Right lobe of liver (tissue), 4 donors: ENCODE data around the gene GSTA4.

Experiments used
- POLR2A ChIP-seq: fragments of 450-650 bp; IDR thresholded peaks from one replicate; pipeline ENCODE4 v1.6.1; 2017; ENCODE audit warnings: antibody characterized with exemption, mild to moderate bottlenecking
- TF ChIP-seq, protein P1 (sequence below), 4 donors: fragments of 200-600 bp in 3 of 4; fragments of 450-650 bp in 1 of 4; IDR thresholded peaks; one replicate each; pipeline versions ENCODE4 v1.5.1 to v1.8.0; 2016 to 2022; ENCODE audit warnings: antibody characterized with exemption in 4 of 4, mild to moderate bottlenecking in 2 of 4
- donor health status: DM: no; HTN: no; CAD: no.
- donor health status: DM: no; HTN: no; CAD: no.
- donor health status: DM: no; HTN: yes; CAD: no.

DNA sequence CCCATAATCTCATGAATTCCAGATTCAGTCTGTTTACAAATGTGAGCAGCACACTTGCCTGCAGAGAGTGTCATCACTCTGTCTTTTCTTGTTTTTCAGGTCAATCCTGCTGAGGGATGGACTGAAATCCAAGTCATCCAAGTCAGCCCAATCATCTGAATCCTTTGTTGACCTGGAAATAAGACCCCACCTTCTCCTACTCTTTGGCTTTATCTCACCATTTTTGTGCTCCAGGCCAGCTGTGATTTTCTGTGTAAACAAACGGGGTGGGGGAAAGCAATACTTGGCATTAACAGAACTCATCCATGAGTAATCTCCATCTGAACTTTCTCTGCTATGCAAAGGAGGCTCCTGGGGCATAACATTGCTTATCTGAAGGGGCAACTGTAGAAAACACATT is 16.9 kb upstream of the GSTA4 start:
- TF ChIP-seq, protein P1, sequence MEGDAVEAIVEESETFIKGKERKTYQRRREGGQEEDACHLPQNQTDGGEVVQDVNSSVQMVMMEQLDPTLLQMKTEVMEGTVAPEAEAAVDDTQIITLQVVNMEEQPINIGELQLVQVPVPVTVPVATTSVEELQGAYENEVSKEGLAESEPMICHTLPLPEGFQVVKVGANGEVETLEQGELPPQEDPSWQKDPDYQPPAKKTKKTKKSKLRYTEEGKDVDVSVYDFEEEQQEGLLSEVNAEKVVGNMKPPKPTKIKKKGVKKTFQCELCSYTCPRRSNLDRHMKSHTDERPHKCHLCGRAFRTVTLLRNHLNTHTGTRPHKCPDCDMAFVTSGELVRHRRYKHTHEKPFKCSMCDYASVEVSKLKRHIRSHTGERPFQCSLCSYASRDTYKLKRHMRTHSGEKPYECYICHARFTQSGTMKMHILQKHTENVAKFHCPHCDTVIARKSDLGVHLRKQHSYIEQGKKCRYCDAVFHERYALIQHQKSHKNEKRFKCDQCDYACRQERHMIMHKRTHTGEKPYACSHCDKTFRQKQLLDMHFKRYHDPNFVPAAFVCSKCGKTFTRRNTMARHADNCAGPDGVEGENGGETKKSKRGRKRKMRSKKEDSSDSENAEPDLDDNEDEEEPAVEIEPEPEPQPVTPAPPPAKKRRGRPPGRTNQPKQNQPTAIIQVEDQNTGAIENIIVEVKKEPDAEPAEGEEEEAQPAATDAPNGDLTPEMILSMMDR (IDR thresholded peaks at IDR 0.05) = no peak
- TF ChIP-seq POLR2A = no peak
